Measurements from ENCODE around the gene OR2F1.

OR2F1 gene

DNA sequence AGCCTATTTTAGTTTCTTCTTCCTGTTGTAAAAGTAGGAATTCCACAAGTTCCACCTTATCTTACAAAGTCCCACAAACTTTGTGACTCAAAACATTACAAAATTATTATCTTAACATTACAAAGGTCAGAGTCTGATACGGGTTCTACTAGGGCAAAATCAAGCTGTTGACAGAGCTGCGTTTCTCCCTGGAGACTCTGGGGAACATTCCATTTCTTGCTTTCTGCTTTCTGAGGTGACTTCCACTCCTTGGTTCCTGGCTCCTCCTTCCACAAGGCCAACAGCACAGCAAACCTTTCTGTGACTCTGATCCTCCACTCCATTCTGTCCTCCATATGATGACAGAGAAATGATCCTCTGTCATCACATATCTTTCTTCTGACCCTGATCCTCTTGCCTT is 10.6 kb downstream of the OR2F1 start:
- ChIA-PET POLR2A (no interaction called here), CTCF (no interaction called here)
- H3K4me3 ChIP-seq (ENCODE audit: low read depth, low read length): no peak overlapping the region
- no peak for DNase-seq (ENCODE audit: low read depth, low spot score)
- TF ChIP-seq, protein P1, sequence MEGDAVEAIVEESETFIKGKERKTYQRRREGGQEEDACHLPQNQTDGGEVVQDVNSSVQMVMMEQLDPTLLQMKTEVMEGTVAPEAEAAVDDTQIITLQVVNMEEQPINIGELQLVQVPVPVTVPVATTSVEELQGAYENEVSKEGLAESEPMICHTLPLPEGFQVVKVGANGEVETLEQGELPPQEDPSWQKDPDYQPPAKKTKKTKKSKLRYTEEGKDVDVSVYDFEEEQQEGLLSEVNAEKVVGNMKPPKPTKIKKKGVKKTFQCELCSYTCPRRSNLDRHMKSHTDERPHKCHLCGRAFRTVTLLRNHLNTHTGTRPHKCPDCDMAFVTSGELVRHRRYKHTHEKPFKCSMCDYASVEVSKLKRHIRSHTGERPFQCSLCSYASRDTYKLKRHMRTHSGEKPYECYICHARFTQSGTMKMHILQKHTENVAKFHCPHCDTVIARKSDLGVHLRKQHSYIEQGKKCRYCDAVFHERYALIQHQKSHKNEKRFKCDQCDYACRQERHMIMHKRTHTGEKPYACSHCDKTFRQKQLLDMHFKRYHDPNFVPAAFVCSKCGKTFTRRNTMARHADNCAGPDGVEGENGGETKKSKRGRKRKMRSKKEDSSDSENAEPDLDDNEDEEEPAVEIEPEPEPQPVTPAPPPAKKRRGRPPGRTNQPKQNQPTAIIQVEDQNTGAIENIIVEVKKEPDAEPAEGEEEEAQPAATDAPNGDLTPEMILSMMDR (IDR thresholded peaks at IDR 0.05; ENCODE audit: insufficient read depth, low read length, missing control alignments): no peak

DNA sequence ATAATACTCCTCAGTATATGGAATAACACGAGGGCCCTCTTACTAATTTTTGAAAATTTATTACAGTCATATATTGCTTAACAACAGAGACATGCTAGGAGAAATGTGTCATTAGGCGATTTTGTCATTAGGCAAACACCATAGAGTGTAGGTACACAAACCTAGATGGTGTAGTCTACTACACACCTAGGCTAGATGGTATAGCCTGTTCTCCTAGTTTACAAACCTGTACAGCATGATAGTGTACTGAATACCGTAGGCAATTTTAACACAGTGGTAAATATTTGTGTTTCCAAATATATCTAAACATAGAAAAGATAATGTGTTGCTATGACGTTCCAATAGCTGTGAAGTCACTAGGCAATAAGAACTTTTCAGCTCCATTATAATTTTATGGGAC is 12.8 kb downstream of the OR2F1 start:
- DNase-seq (ENCODE audit: low read depth, low spot score): no peak
- CTCF ChIA-PET: no interaction called here
- POLR2A ChIA-PET: no interaction called here
- TF ChIP-seq, protein P1 (IDR thresholded peaks at IDR 0.05; ENCODE audit: insufficient read depth, low read length, missing control alignments): no peak
- no peak overlapping the region for H3K4me3 ChIP-seq (ENCODE audit: low read depth, low read length)

DNA sequence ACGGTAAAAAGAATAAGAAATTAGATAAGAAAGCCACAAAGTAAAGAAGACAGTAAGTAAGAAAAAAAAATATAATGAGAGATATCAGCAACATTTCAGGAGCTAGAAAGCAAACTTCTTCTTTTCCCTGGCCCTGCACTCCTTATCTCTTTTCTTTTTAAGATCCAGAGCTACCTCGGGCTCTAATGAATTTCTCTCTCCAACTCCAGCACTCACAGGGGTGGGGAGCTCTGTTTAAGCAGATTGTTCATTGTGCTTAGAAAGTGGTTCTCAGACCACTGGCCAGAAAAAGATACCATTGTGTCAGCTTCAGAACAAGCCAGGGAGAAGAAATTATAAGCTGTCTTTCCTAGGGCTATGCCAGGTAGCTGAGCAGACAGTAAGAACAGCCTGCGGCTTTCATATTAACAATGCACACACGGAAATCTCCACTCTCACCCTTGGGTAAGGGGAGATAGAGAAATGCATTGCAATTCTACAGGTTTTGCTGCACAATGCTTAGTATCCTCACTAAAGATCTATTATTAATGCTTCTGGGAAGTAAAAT is 19.3 kb downstream of the OR2F1 start:
- ChIA-PET CTCF (no interaction called here), POLR2A (no interaction called here)
- no peak overlapping the region for H3K4me3 ChIP-seq (ENCODE audit: low read depth, low read length)
- DNase-seq (ENCODE audit: low read depth, low spot score): no peak
- TF ChIP-seq, protein P1 (IDR thresholded peaks at IDR 0.05; ENCODE audit: insufficient read depth, low read length, missing control alignments): no peak

DNA sequence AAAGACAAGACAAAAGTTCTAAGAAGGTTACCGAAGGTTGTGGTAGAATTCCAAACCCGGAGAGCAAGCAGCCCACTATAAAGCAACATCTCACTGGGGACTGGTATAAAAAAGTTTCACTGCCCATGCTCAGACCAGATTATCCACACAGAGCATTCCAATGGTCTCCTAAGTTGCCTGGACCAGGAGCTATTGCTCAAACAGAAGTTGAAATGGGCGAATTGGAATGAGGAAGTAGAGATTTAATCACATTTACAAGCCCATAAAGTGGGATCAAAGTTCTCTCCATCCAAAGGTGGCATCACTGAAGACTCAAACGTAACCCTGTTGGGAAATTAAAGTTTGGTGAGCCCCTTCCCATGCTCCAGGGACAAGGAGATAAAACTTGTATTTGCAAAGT is 19.8 kb downstream of the OR2F1 start:
- no peak for DNase-seq (ENCODE audit: low read depth, low spot score)
- POLR2A ChIA-PET: no interaction called here
- TF ChIP-seq, protein P1 (IDR thresholded peaks at IDR 0.05; ENCODE audit: insufficient read depth, low read length, missing control alignments): no peak
- CTCF ChIA-PET: no interaction called here
- no peak overlapping the region for H3K4me3 ChIP-seq (ENCODE audit: low read depth, low read length)

DNA sequence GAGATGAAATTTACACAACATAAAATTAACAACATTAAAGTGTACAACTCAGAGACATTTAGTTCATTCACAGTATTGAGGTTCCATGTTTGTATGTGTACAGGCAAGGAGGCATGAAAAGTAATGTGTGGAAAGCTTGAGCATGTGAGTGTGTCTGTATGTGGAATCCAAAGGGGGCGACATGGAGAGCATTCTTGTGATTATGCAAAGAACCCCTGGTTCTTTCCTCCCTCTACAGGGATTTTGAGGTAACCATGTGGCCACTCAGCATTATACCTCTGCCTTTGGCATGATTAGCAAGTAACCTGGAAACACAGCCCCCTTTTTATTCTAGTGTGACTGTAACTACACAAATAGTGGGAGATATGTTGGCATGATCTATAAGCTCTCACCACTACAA is 21.0 kb downstream of the OR2F1 start:
- TF ChIP-seq, protein P1 (IDR thresholded peaks at IDR 0.05; ENCODE audit: insufficient read depth, low read length, missing control alignments): no peak
- ChIA-PET POLR2A (no interaction called here), CTCF (no interaction called here)
- H3K4me3 ChIP-seq (ENCODE audit: low read depth, low read length): no peak overlapping the region
- no peak for DNase-seq (ENCODE audit: low read depth, low spot score)

DNA sequence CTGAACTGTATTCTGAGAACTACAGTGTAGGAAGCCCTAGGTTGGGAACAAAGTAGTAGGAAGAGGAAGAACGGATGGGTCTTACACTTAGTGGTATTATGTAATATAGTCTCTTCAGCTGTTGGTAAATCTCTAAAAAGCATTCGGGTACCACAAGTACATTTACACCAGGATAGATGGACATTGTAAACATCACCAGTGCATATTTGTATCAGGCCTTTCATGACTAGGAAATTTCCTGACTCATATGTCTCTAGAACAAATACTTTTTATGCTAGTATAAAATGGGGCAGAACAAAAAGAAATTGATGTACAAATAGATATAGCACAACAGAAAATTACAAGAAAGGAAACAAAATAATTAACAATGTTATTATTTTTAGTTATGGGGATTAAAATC is 23.9 kb downstream of the OR2F1 start:
- no peak for DNase-seq (ENCODE audit: low read depth, low spot score)
- TF ChIP-seq, protein P1 (IDR thresholded peaks at IDR 0.05; ENCODE audit: insufficient read depth, low read length, missing control alignments): no peak
- CTCF ChIA-PET: no interaction called here
- POLR2A ChIA-PET: no interaction called here
- H3K4me3 ChIP-seq (ENCODE audit: low read depth, low read length): no peak overlapping the region

Measured in AG04449 (cell line).